ENCODE results near the gene RXFP4. TPM values are rescaled to one million over a fixed set of nuclear protein-coding genes. Genes with fewer than 3 reads are reported as not detected.

The RXFP4 gene
- total RNA-seq, 4 donors from 2014 or later: 0.80 to 11.6 (median 2.5) TPM

GRCh38 chr1:155897746-155898145 lies 43.7 kb upstream of the RXFP4 start:
- whole genome bisulfite sequencing, 2 donors (ENCODE audit: low coverage in 1 of 2): 91 to 92% methylated on average over 1 of the region's 1 CpG
- Histone ChIP-seq H3K27ac (no peak overlapping the region), H3K4me1 (peaks cover 0 to 13% (median 8%) of the 10 kb centered on the region in 4 donors), H3K9me3 (no peaks in the 10 kb centered on the region), H3K27me3 (no peaks in the 10 kb centered on the region), H3K36me3 (peaks cover 0 to 43% (median 16%) of the 10 kb centered on the region in 4 donors), H3K4me3 (no peak overlapping the region)
- intact Hi-C loops (cut with DNase I; ENCODE audit: low total_unique reads) (loop anchor here (1.0 kb wide), 1 partner anchor 30 kb away; no protein-coding TSS in a partner anchor), in situ Hi-C loops (cut with MboI; ENCODE audit: low pct_ligation_motif_present in 1 of 4, low pct_unique_long_range_greater_than_20kb in 1 of 4, low sequenced_read_pairs in 3 of 4) (no loop called here)
- DNase-seq: no peak
- TF ChIP-seq POLR2A (IDR thresholded peaks at IDR 0.05) (no peak), POLR2AphosphoS5 (IDR thresholded peaks at IDR 0.05) (no peak), EP300 (IDR thresholded peaks at IDR 0.05; ENCODE audit: low read depth) (no peak), CTCF (IDR thresholded peaks at IDR 0.05) (no peak)

- DNase-seq: no peak
- intact Hi-C loops (cut with DNase I; ENCODE audit: low total_unique reads): loop anchor here (1.0 kb wide), 1 partner anchor 32 kb away; no protein-coding TSS in a partner anchor
- TF ChIP-seq POLR2A (IDR thresholded peaks at IDR 0.05): no peak
- TF ChIP-seq POLR2AphosphoS5 (IDR thresholded peaks at IDR 0.05): no peak
- no peak for TF ChIP-seq EP300 (IDR thresholded peaks at IDR 0.05; ENCODE audit: low read depth)
- TF ChIP-seq CTCF (IDR thresholded peaks at IDR 0.05): no peak
- WGBS, 2 donors (ENCODE audit: low coverage in 1 of 2): 73 to 77% methylated on average over 2 of the region's 2 CpGs
- H3K4me1 ChIP-seq: peaks cover 0 to 1% (median 0%) of the 10 kb centered on the region in 4 donors
- no peaks in the 10 kb centered on the region for H3K9me3 ChIP-seq
- peaks cover 0 to 55% (median 22%) of the 10 kb centered on the region in 4 donors for H3K36me3 ChIP-seq
- no peak overlapping the region for H3K27ac ChIP-seq
- H3K27me3 ChIP-seq: no peaks in the 10 kb centered on the region
- no peak overlapping the region for H3K4me3 ChIP-seq
- in situ Hi-C loops (cut with MboI; ENCODE audit: low pct_ligation_motif_present in 1 of 4, low pct_unique_long_range_greater_than_20kb in 1 of 4, low sequenced_read_pairs in 3 of 4): no loop called here
Observed at GRCh38 chr1:155898888-155899287, 42.5 kb upstream of the RXFP4 start.

GRCh38 chr1:155899683-155900082 lies 41.8 kb upstream of the RXFP4 start:
- DNase-seq: no peak
- H3K27me3 ChIP-seq: no peaks in the 10 kb centered on the region
- no peaks in the 10 kb centered on the region for H3K4me1 ChIP-seq
- intact Hi-C loops (cut with DNase I; ENCODE audit: low total_unique reads) (no loop called here), in situ Hi-C loops (cut with MboI; ENCODE audit: low pct_ligation_motif_present in 1 of 4, low pct_unique_long_range_greater_than_20kb in 1 of 4, low sequenced_read_pairs in 3 of 4) (no loop called here)
- peaks cover 0 to 63% (median 26%) of the 10 kb centered on the region in 4 donors for H3K36me3 ChIP-seq
- no peak overlapping the region for H3K27ac ChIP-seq
- TF ChIP-seq CTCF (IDR thresholded peaks at IDR 0.05): no peak
- no peak for TF ChIP-seq POLR2A (IDR thresholded peaks at IDR 0.05)
- TF ChIP-seq EP300 (IDR thresholded peaks at IDR 0.05; ENCODE audit: low read depth): no peak
- no peak for TF ChIP-seq POLR2AphosphoS5 (IDR thresholded peaks at IDR 0.05)
- WGBS, 2 donors (ENCODE audit: low coverage in 1 of 2): 100% methylated on average over 2 of the region's 2 CpGs
- no peak overlapping the region for H3K4me3 ChIP-seq
- H3K9me3 ChIP-seq: no peaks in the 10 kb centered on the region

- Histone ChIP-seq H3K36me3 (peaks cover 0 to 67% (median 28%) of the 10 kb centered on the region in 4 donors), H3K9me3 (no peaks in the 10 kb centered on the region), H3K4me1 (no peaks in the 10 kb centered on the region), H3K4me3 (no peak overlapping the region), H3K27ac (no peak overlapping the region), H3K27me3 (no peaks in the 10 kb centered on the region)
- in situ Hi-C loops (cut with MboI; ENCODE audit: low pct_ligation_motif_present in 1 of 4, low pct_unique_long_range_greater_than_20kb in 1 of 4, low sequenced_read_pairs in 3 of 4): no loop called here
- 94 to 97% methylated on average over 4 of the region's 4 CpGs for WGBS, 2 donors (ENCODE audit: low coverage in 1 of 2)
- TF ChIP-seq POLR2AphosphoS5 (IDR thresholded peaks at IDR 0.05) (no peak), EP300 (IDR thresholded peaks at IDR 0.05; ENCODE audit: low read depth) (no peak), POLR2A (IDR thresholded peaks at IDR 0.05) (no peak), CTCF (IDR thresholded peaks at IDR 0.05) (no peak)
- intact Hi-C loops (cut with DNase I; ENCODE audit: low total_unique reads): no loop called here
- DNase-seq: no peak
Observed at GRCh38 chr1:155900161-155900560, 41.3 kb upstream of the RXFP4 start.

All from transverse colon (tissue), 4 donors.